Measurements from ENCODE around the gene HIBCH. TPM values are rescaled to one million over a fixed set of nuclear protein-coding genes. Genes with fewer than 3 reads are reported as not detected.
"Not testable (repeated sequence)": the region's sequence is repeated elsewhere in the genome, so short reads cannot be mapped to it uniquely, and the experiment has no call there.

HIBCH gene
- total RNA-seq, 3 donors from 2014 or later = 17.6 to 28.2 (median 23.1) TPM

DNA sequence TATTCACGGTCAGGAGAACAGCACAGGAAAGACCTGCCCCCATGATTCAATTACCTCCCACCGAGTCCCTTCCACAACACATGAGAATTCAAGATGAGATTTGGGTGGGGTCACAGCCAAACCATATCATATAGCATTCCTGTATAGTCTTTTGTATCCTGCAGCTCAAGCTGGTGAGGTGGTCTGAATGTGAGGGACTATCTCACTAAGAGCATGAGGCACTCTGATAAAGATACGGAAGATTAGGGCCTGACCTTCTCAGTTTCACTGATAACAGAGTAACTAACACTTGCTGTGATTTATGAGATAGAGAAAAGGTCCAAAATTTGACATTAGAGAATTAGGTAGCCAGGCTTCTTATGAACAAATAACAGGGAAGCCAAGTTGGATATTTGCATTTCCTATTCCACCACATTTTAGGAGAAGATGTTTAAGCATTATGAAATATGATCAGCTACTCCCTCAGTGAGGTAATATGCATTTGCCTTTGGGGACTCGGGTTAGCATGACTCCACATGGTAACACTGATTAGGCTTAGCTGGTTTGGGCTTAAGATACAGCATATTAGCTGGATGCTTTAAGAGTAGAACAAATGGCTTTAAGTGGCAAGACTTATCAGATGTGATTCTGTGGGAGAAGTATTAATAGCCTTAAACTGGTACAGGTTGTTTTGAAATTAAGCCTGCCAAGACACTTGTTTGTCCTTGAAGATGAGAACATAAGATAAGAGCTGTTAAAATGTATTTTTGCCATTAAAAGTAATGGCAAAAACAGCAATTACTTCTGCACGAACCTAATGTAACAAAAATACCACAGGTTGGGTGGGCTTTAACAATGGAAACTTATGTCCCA lies 150.2 kb downstream of the HIBCH start:
- H3K4me1 Mint-ChIP-seq (ENCODE audit: low read depth) = no peaks in the 10 kb centered on the region
- ATAC-seq (no peak), DNase-seq (no peak)
- peaks cover 24% of the 10 kb centered on the region for H3K9me3 Mint-ChIP-seq
- H3K4me3 Mint-ChIP-seq = no peak overlapping the region
- no peaks in the 10 kb centered on the region for H3K27me3 Mint-ChIP-seq (ENCODE audit: low read depth)
- H3K36me3 Mint-ChIP-seq (ENCODE audit: insufficient read depth) = peaks cover 3% of the 10 kb centered on the region

DNA sequence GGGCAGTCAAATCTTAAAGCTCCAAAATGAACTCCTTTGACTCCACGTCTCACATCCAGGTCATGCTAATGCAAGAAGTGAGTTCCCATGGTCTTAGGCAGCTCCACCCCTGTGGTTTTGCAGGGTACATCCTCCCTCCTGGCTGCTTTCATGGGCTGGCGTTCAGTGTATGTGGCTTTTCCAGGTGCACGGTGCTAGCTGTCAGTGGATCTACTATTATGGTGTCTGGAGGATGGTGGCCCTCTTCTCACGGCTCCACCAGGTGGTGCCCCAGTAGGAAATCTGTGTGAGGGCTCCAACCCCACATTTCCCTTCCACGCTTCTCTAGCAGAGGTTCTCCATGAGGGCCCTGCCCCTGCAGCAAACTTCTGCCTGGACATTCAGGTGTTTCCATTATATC lies 151.9 kb downstream of the HIBCH start:
- no peaks in the 10 kb centered on the region for H3K36me3 Mint-ChIP-seq (ENCODE audit: insufficient read depth)
- no peak overlapping the region for H3K4me3 Mint-ChIP-seq
- no peak for ATAC-seq
- no peaks in the 10 kb centered on the region for H3K4me1 Mint-ChIP-seq (ENCODE audit: low read depth)
- DNase-seq = no peak
- no peaks in the 10 kb centered on the region for H3K27me3 Mint-ChIP-seq (ENCODE audit: low read depth)
- H3K9me3 Mint-ChIP-seq = peaks cover 14% of the 10 kb centered on the region

GRCh38 chr2:190165491-190165890 lies 154.1 kb downstream of the HIBCH start:
- no peak for ATAC-seq
- Mint-ChIP-seq H3K27me3 (ENCODE audit: low read depth) (no peaks in the 10 kb centered on the region), H3K9me3 (peaks cover 14% of the 10 kb centered on the region), H3K36me3 (ENCODE audit: insufficient read depth) (no peaks in the 10 kb centered on the region), H3K4me1 (ENCODE audit: low read depth) (no peaks in the 10 kb centered on the region), H3K4me3 (no peak overlapping the region)
- no peak for DNase-seq

DNA sequence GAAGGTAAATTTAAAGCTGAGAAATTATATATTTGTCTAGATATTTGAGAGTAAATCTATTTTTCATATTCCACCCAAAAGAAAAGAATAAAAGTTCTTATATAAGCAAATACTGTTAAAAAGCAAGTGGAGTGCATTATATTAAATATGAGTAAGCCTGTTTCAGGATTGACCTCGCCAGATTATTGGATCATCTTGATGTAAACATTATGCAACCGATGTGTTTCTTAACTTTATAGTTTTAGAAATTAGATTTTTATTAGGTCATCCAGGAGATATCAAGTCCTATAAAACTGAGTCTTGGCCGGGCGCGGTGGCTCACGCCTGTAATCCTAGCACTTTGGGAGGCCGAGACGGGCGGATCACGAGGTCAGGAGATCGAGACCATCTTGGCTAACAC lies 156.8 kb downstream of the HIBCH start:
- Mint-ChIP-seq H3K27me3 (ENCODE audit: low read depth) (no peaks in the 10 kb centered on the region), H3K9me3 (peaks cover 7% of the 10 kb centered on the region), H3K36me3 (ENCODE audit: insufficient read depth) (no peaks in the 10 kb centered on the region), H3K4me1 (ENCODE audit: low read depth) (no peaks in the 10 kb centered on the region), H3K4me3 (no peak overlapping the region)
- ATAC-seq (no peak), DNase-seq (no peak)

GRCh38 chr2:190159453-190159852 lies 160.2 kb downstream of the HIBCH start:
- Mint-ChIP-seq H3K9me3 (no peaks in the 10 kb centered on the region), H3K4me1 (ENCODE audit: low read depth) (no peaks in the 10 kb centered on the region), H3K36me3 (ENCODE audit: insufficient read depth) (no peaks in the 10 kb centered on the region), H3K4me3 (no peak overlapping the region), H3K27me3 (ENCODE audit: low read depth) (peaks cover 1% of the 10 kb centered on the region)
- DNase-seq (no peak), ATAC-seq (no peak)

DNA sequence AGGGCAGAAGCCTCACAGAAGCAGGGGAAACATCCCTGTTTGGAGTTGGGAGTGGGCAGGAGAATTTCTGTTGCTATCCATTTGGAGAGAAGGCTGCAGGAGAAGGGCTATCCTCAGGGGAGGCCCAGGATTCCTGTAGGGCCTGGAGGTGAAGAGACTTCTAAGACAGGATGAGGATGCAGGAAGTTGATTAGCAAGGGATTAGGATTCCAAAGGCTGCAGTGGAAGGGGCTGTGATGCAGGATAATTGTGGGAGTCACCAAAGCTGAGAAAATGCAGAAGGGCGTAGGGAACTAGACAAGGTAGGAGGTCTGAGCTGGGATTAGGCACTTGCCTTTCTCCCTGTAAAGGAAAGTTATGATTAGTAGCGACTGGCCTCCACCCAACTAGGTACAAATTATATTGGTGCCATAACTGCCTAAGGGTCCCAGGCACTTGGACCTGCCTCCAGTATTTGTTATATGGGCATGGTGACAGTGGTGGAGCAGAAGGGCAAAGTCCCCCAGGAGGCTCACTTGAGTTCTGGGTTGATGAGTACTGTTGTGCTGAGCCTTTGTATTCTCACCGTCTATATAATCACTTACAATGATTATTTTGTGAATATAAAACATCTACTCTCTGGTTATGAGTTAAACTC lies 160.7 kb downstream of the HIBCH start:
- no peaks in the 10 kb centered on the region for H3K9me3 Mint-ChIP-seq
- no peaks in the 10 kb centered on the region for H3K4me1 Mint-ChIP-seq (ENCODE audit: low read depth)
- ATAC-seq (no peak), DNase-seq (no peak)
- H3K27me3 Mint-ChIP-seq (ENCODE audit: low read depth) = peaks cover 1% of the 10 kb centered on the region
- no peak overlapping the region for H3K4me3 Mint-ChIP-seq
- no peaks in the 10 kb centered on the region for H3K36me3 Mint-ChIP-seq (ENCODE audit: insufficient read depth)

DNA sequence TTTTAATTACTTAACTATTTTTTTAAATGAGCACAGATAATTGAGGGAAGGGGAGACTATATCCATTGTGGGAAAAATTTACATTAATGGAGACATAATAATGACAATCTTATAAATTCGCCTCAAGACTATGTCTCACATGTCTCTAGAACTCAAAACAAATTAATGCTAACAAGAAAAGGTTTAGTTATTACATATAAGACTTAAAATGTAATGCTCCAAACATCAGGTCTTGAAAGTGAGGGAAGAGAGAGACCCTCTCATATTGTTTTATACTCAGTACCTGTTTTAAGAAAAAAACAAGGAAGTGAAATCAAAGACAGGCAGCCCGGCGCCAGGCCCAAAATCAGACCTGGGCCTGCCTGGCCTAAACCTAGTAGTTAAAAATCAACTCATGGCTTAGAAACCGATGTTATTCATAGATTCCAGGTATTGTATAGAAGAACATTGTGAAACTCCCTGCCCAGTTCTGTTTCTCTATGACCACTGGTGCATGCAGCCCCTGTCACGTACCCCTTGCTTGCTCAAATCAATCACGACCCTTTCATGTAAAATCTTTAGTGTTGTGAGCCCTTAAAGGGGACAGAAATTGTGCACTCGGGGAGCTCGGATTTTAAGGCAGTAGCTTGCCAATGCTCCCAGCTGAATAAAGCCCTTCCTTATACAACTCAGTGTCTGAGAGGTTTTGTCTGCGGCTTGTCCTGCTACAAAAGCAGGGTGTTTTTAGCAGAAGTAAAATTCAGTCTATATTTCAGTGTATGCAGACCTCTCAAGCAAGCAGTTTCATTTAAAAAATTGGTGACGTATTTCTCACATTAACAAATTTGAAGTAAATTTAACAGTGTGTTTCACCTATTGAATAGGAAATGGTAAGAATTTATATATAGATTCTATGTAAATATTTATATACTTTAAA lies 161.8 kb downstream of the HIBCH start:
- not testable (repeated sequence) for ATAC-seq; H3K27me3 Mint-ChIP-seq (ENCODE audit: low read depth); H3K4me3 Mint-ChIP-seq

GRCh38 chr2:190156530-190157212 lies 163.0 kb downstream of the HIBCH start:
- Mint-ChIP-seq H3K9me3 (no peaks in the 10 kb centered on the region), H3K4me3 (no peak overlapping the region), H3K27me3 (ENCODE audit: low read depth) (peaks cover 1% of the 10 kb centered on the region), H3K36me3 (ENCODE audit: insufficient read depth) (no peaks in the 10 kb centered on the region), H3K4me1 (ENCODE audit: low read depth) (no peaks in the 10 kb centered on the region)
- ATAC-seq (no peak), DNase-seq (no peak)

More for the DNA sequence above, 161.8 kb downstream of the HIBCH start:
- not testable (repeated sequence) for H3K4me1 Mint-ChIP-seq (ENCODE audit: low read depth); H3K9me3 Mint-ChIP-seq; H3K36me3 Mint-ChIP-seq (ENCODE audit: insufficient read depth); DNase-seq

Other genes with a start within 250 kb of the HIBCH start
- gene INPP1, start 23.8 kb upstream of the HIBCH start, total RNA-seq = 1 to 10 TPM; 3.6 to 4.3 (median 3.6) TPM
- gene MFSD6, start 88.5 kb upstream of the HIBCH start, total RNA-seq = 10 to 100 TPM; 38.2 to 42.1 (median 41.0) TPM
- 1 to 10 TPM; 6.8 to 8.6 (median 8.5) TPM for gene NEMP2, start 214.9 kb upstream of the HIBCH start, total RNA-seq

Data from activated T-cell treated with anti-CD3 and anti-CD28 coated beads, Interleukin-2, amount 50 U/mL, for 4 hours (primary cell).